GM12865 (cell line): Measurements from ENCODE around the gene GCLC.

Experiments
- DNase-seq: peaks from one replicate; pipeline ENCODE4 v3.0.0; 2010; ENCODE audit warnings: low read depth
- H3K4me3 ChIP-seq: 2 replicates; pipeline ENCODE4 v1.5.1; 2011; ENCODE audit warnings: mild to moderate bottlenecking, low read depth, low read length, control low read depth
- TF ChIP-seq, protein P1 (sequence below): IDR thresholded peaks from 2 replicates; pipeline ENCODE4 v1.5.1; 2011; ENCODE audit warnings: low read length, control low read depth, low read depth, inconsistent platforms; ENCODE audit not compliant: insufficient read depth; ENCODE audit errors: missing control alignments

The GCLC gene

DNA sequence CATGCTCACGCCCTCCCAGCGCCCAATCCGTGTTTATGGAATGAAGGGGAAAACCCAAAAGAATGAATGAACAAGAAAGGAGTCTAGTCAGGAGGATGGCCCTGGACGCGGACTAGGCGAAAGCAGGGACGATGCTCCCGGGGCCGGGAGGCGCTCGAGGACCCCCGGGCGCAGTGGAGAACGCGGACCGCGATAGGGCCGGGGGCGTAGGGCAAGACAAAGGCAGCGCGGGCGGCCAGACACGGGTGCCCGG lies 758 bp downstream of the GCLC start:
- DNase-seq: no peak
- H3K4me3 ChIP-seq: peak overlapping the region; percentile 68
- TF ChIP-seq, protein P1, sequence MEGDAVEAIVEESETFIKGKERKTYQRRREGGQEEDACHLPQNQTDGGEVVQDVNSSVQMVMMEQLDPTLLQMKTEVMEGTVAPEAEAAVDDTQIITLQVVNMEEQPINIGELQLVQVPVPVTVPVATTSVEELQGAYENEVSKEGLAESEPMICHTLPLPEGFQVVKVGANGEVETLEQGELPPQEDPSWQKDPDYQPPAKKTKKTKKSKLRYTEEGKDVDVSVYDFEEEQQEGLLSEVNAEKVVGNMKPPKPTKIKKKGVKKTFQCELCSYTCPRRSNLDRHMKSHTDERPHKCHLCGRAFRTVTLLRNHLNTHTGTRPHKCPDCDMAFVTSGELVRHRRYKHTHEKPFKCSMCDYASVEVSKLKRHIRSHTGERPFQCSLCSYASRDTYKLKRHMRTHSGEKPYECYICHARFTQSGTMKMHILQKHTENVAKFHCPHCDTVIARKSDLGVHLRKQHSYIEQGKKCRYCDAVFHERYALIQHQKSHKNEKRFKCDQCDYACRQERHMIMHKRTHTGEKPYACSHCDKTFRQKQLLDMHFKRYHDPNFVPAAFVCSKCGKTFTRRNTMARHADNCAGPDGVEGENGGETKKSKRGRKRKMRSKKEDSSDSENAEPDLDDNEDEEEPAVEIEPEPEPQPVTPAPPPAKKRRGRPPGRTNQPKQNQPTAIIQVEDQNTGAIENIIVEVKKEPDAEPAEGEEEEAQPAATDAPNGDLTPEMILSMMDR: no peak

DNA sequence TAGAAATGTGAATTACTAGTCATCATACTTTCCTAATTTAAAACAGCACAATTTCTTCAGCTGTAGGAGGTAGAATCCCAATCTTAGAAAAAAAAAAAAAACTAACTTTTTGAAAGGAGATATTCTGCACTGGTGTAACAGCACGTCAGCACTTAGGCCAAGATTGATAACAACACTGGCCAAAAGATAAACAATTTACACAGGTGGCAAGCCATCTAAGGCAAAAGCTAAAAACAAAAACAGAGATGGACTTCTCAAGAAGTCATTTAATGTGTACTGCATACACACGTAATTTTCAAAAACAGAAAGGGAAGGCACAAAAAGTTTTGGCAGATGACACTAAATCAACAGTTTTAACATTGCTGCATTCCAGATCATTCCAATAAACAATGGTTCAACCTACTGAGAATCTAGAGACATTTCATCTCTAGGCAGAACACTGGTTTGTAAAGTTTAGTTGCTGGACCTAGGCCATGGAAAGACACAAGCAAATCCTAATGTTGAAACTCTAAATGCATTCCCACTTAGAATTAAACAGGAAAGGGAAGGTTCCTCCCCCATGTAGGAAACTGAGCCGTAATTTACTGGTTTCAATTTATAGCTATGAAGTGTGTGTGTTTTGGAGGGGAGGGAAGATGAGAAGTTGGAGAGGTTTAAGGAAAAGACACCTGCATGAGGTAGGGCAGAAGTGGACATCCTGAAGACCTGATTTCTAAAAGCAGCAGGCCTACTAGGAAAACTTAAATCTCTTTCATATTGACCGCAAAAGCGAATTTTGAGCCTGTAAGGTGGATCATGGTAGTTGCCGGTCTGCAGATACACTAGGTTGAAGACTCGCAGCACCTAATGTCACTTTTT lies 1.3 kb downstream of the GCLC start:
- peak overlapping the region; percentile 68 for H3K4me3 ChIP-seq
- TF ChIP-seq, protein P1: no peak
- no peak for DNase-seq

DNA sequence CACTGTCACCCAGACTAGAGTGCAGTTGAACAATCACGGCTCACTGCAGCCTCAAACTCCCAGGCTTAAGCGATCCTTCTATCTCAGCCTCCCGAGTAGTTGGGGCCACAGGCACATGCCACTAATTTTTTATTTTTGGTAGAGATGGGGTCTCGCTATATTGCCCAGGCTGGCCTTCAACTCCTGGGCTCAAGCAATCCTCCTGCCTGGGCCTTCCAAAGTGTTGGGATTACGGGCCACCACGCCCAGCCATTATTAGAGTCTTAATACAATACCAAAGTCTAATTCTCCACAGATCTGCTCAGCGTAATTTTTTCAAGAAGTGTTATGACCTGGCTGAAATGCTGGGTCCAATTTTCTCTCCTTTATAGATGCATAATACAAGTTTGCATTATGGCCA lies 3.0 kb downstream of the GCLC start:
- DNase-seq: no peak
- TF ChIP-seq, protein P1: no peak
- no peak overlapping the region for H3K4me3 ChIP-seq

DNA sequence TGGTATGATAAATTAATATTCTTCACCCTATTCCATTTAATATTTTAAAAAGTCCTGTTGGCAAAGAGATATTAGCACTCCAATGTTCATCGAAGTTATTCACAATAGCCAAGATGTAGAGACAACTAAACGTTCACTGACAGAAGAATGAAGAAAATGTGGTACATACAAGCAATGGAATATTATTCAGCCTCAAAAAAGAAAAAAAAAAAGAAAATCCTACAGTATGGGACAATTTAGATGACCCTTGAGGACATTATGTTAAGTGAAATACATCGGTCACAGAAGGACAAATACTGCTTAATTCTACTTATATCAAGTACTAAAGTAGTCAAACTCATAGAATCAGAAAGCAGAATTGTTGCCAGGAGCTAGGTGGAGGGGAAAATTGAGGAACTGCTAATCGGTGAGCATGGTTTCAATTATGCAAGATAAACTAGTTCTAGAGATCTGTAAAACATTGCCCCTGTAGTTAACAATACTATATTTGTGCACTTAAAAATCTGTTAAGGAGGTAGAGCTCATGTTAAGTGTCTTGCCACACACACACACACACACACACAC lies 4.7 kb downstream of the GCLC start:
- H3K4me3 ChIP-seq: no peak overlapping the region
- DNase-seq: no peak
- TF ChIP-seq, protein P1: no peak

DNA sequence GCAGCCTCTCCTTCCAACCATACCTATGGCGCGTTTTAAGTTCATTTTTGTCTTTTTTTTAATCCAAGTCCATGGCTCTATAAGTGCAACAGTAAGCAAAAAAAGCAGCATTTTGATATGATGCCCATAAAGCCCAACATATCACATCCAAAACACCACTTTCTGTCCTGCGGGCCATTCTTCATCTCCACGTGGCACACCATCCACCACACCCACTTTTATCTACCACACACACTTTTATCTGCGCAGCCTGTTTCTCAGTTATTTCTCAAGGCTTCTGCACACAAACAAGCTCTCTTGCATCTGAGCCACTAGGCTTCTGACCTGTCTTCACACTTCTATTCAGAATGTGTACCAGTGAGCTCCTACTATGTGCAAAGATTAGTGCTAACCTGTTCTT lies 5.3 kb downstream of the GCLC start:
- DNase-seq: no peak
- H3K4me3 ChIP-seq: no peak overlapping the region
- TF ChIP-seq, protein P1: no peak

DNA sequence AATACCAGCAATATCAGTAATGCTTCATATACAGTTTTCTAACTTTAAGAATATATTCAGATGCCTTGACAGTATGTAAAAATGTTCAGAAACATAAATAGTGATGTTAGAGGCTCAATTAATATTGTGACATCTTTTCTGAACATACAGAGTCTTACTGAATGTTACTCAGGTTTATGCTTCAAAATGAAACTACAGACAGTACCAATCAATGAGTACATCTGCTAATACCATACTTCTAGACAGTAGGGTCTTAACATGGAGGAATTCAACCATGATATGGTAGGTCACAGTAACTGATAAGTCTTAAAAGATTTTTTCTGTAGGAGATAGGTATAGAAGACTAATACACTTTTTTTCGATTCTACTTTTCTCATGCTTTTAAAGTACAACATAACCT lies 8.3 kb downstream of the GCLC start:
- H3K4me3 ChIP-seq: no peak overlapping the region

More for the DNA sequence above, 8.3 kb downstream of the GCLC start:
- no peak for DNase-seq
- TF ChIP-seq, protein P1: no peak
